Breast epithelium (tissue), 4 donors: Measurements from ENCODE around the gene SERINC5. TPM values are rescaled to one million over a fixed set of nuclear protein-coding genes. Genes with fewer than 3 reads are reported as not detected.

Experiments used
- DNase-seq, 2 donors: peaks; one replicate each; pipeline ENCODE4 v3.0.0-alpha.2; 2019; ENCODE audit warnings: low spot score in 2 of 2
- H3K27ac ChIP-seq, 2 donors: fragments of 200-600 bp; sonication (generic) in 1 of 2; one replicate each; pipeline ENCODE4 v1.5.1; 2016 to 2019; ENCODE audit warnings: mild to moderate bottlenecking in 1 of 2
- H3K27me3 ChIP-seq, 2 donors: fragments of 200-600 bp; sonication (generic) in 1 of 2; one replicate each; pipeline versions ENCODE4 v1.5.1 to v1.6.0; 2017 to 2019; ENCODE audit warnings: control low read depth in 1 of 2, mild to moderate bottlenecking in 1 of 2
- H3K36me3 ChIP-seq: fragments of 200-600 bp; one replicate; pipeline ENCODE4 v1.5.1; 2019
- H3K4me1 ChIP-seq, 2 donors: fragments of 200-600 bp; sonication (generic); one replicate each; pipeline ENCODE4 v1.5.1; 2016 to 2019; ENCODE audit warnings: control low read depth in 1 of 2
- H3K4me3 ChIP-seq, 3 donors: fragments of 200-600 bp; sonication (generic); 1 replicate in 2 of 3; 2 replicates in 1 of 3; pipeline ENCODE4 v1.5.1; 2016 to 2019; ENCODE audit warnings: mild to moderate bottlenecking in 3 of 3, moderate library complexity in 2 of 3
- H3K9me3 ChIP-seq, 2 donors: fragments of 200-600 bp; sonication (generic) in 1 of 2; one replicate each; pipeline ENCODE4 v1.5.1; 2016 to 2019; ENCODE audit warnings: control low read depth in 1 of 2
- POLR2A ChIP-seq: fragments of 450-650 bp; IDR thresholded peaks from one replicate; pipeline ENCODE4 v1.6.1; 2016; ENCODE audit warnings: antibody characterized with exemption, mild to moderate bottlenecking, moderate library complexity
- POLR2AphosphoS5 ChIP-seq, 3 donors: sonication (generic); formaldehyde crosslinking; IDR thresholded peaks; one replicate each; pipeline ENCODE4 v1.6.1; 2017; ENCODE audit warnings: antibody characterized with exemption in 3 of 3
- intact Hi-C: fragments of 100-400 bp; cut with DNase I; formaldehyde crosslinking; loops from one replicate; pipeline ENCODE4 v1.15.1; 2023; ENCODE audit warnings: low total_unique reads
- total RNA-seq, 3 donors: library from RNA; depleted of rRNA; stranded (reverse); fragments of >200 nt; gene quantifications; one replicate each; pipeline ENCODE4 v1.1.0, GENCODE V29; 2016
- TF ChIP-seq, protein P1 (sequence below), 3 donors: fragments of 450-650 bp; IDR thresholded peaks; one replicate each; pipeline ENCODE4 v1.5.1; 2016 to 2017; ENCODE audit warnings: antibody characterized with exemption in 3 of 3, mild to moderate bottlenecking in 3 of 3, moderate library complexity in 3 of 3

Gene SERINC5
- total RNA-seq, 3 donors from 2014 or later, result 12.6 to 32.9 (median 28.5) TPM

DNA sequence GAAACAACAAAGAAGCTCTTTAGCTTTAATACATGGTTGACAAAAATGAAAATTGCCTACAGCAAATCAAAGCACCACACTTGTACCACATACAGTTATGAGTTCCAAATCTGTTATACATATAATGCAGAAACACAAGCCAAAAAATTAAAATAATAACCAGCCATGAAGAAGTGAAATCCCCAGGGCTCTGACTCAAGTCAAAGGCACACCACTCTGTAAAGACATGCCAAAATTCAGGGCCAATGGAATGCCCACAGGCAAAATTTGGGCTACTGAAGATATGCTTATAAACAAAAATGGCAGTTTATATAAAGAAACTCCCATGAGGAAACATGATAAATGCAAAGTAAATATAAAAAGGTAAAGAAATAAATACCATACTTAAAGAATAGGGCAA lies 191.7 kb downstream of the SERINC5 start:
- no peak for DNase-seq
- Histone ChIP-seq H3K27ac (no peak overlapping the region), H3K36me3 (no peaks in the 10 kb centered on the region), H3K4me1 (no peaks in the 10 kb centered on the region), H3K27me3 (no peaks in the 10 kb centered on the region), H3K4me3 (no peak overlapping the region), H3K9me3 (no peaks in the 10 kb centered on the region)
- TF ChIP-seq, protein P1, sequence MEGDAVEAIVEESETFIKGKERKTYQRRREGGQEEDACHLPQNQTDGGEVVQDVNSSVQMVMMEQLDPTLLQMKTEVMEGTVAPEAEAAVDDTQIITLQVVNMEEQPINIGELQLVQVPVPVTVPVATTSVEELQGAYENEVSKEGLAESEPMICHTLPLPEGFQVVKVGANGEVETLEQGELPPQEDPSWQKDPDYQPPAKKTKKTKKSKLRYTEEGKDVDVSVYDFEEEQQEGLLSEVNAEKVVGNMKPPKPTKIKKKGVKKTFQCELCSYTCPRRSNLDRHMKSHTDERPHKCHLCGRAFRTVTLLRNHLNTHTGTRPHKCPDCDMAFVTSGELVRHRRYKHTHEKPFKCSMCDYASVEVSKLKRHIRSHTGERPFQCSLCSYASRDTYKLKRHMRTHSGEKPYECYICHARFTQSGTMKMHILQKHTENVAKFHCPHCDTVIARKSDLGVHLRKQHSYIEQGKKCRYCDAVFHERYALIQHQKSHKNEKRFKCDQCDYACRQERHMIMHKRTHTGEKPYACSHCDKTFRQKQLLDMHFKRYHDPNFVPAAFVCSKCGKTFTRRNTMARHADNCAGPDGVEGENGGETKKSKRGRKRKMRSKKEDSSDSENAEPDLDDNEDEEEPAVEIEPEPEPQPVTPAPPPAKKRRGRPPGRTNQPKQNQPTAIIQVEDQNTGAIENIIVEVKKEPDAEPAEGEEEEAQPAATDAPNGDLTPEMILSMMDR (IDR thresholded peaks at IDR 0.05), result no peak
- TF ChIP-seq POLR2AphosphoS5 (IDR thresholded peaks at IDR 0.05), result no peak
- no peak for TF ChIP-seq POLR2A
- intact Hi-C loops, result no loop called here

Other genes with a start within 250 kb of the SERINC5 start
- 1 to 10 TPM; 2.0 to 6.0 (median 3.5) TPM for gene THBS4, start 220.7 kb downstream of the SERINC5 start, total RNA-seq
- gene SPZ1, start 64.0 kb upstream of the SERINC5 start, total RNA-seq, result not detected
- gene ZFYVE16, start 152.0 kb upstream of the SERINC5 start, total RNA-seq, result 10 to 100 TPM; 28.0 to 61.9 (median 50.5) TPM
- gene FAM151B, start 232.1 kb upstream of the SERINC5 start, total RNA-seq, result 1 to 10 TPM; 2.7 to 7.3 (median 5.2) TPM